ENCODE results near the gene GDPD4.

Gene GDPD4

DNA sequence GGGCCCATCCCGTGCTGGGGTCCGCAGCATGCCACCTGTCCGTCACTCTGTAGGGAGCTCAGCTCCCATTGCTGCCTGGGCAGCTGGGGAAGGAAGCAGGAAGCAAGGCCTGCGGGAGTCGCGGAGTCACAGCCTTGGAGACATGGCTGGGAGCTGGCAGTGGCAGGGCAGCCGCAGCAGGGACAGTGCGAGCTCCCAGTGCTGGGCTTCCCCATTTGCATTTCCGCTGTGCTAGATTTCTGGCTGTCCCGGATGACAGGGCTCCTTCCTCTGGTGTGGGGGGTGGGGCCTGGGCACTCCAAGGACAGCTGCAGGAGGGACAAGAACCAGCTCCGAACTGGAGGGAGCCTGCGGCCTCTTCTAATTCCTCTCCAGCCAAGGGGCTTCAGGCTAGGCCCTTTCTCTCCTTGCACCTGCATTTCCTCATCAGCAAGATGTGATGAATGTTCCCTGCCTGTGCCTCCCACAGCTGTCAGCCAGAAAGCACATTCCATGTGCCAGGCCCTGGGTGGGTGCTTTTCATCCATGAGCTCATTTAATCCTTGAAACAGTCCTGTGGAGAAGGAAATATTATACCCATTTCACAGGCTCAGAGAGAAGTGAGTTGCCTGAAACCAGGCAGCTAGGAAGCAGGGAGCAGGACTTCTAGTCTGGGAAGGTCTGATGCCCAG lies 125.5 kb downstream of the GDPD4 start:
- Histone ChIP-seq H3K79me2 (ENCODE audit: insufficient read depth, low read depth) (no peaks in the 10 kb centered on the region), H2AFZ (ENCODE audit: low read depth) (no peak overlapping the region), H3K36me3 (ENCODE audit: insufficient read depth) (no peaks in the 10 kb centered on the region), H4K20me1 (ENCODE audit: insufficient read depth) (no peaks in the 10 kb centered on the region), H3K4me2 (no peak overlapping the region), H3K4me3 (IDR thresholded peaks at IDR 0.05; ENCODE audit: insufficient read depth, low read depth, low read length) (no peak overlapping the region), H3K27ac (no peak overlapping the region), H3K4me1 (ENCODE audit: low read depth, poor library complexity, severe bottlenecking) (no peaks in the 10 kb centered on the region), H3K27me3 (ENCODE audit: insufficient read depth, low read depth) (no peaks in the 10 kb centered on the region), H3K9ac (no peak overlapping the region)
- TF ChIP-seq, protein P1, sequence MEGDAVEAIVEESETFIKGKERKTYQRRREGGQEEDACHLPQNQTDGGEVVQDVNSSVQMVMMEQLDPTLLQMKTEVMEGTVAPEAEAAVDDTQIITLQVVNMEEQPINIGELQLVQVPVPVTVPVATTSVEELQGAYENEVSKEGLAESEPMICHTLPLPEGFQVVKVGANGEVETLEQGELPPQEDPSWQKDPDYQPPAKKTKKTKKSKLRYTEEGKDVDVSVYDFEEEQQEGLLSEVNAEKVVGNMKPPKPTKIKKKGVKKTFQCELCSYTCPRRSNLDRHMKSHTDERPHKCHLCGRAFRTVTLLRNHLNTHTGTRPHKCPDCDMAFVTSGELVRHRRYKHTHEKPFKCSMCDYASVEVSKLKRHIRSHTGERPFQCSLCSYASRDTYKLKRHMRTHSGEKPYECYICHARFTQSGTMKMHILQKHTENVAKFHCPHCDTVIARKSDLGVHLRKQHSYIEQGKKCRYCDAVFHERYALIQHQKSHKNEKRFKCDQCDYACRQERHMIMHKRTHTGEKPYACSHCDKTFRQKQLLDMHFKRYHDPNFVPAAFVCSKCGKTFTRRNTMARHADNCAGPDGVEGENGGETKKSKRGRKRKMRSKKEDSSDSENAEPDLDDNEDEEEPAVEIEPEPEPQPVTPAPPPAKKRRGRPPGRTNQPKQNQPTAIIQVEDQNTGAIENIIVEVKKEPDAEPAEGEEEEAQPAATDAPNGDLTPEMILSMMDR (conservative IDR thresholded peaks at IDR 0.05; ENCODE audit: low read depth, low read length) = no peak

DNA sequence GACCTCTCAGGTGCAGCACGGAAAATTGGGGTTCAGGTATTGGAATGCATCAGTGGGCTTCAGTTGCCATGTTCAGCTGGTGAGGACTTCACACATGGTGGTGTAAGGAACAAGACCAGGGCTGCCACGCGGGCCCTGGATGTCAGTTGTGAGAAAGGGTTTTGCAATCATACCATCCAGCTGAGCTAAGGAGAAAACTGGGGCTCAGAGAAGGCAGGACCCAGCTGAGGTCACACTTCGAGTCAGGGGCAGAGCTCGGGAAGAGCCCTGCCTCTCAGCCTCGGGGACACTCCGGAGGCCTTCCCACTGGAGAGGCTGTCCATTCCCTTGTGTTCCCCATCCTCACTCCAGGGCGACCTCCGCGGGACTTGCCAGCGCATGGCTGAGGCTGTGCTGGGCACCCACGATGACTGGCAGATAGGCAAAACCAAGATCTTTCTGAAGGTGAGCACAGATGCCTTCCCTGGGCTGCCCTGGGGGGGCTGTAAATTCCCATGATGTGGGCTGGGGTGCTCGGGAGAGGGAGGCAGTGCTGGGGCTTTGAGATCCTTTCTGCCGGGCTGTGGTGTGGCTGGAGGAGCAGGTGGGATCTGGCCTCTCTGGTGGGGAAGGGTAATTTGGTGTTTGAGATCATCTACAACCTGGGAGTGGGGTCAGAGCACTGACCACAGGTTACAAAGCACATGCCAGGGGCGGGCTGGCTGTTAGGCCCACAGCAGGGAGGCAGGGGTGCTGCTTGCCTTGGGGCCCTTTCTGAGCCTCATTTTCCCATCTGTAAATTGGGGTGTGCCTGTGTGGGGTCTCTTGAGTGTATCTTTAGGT lies 126.3 kb downstream of the GDPD4 start:
- H3K9ac ChIP-seq = no peak overlapping the region
- no peaks in the 10 kb centered on the region for H4K20me1 ChIP-seq (ENCODE audit: insufficient read depth)
- no peaks in the 10 kb centered on the region for H3K36me3 ChIP-seq (ENCODE audit: insufficient read depth)
- no peak overlapping the region for H3K27ac ChIP-seq
- H3K27me3 ChIP-seq (ENCODE audit: insufficient read depth, low read depth) = no peaks in the 10 kb centered on the region
- H3K79me2 ChIP-seq (ENCODE audit: insufficient read depth, low read depth) = no peaks in the 10 kb centered on the region
- no peak overlapping the region for H2AFZ ChIP-seq (ENCODE audit: low read depth)
- H3K4me3 ChIP-seq (IDR thresholded peaks at IDR 0.05; ENCODE audit: insufficient read depth, low read depth, low read length) = no peak overlapping the region
- no peak overlapping the region for H3K4me2 ChIP-seq
- no peaks in the 10 kb centered on the region for H3K4me1 ChIP-seq (ENCODE audit: low read depth, poor library complexity, severe bottlenecking)
- TF ChIP-seq, protein P1 (conservative IDR thresholded peaks at IDR 0.05; ENCODE audit: low read depth, low read length) = no peak

DNA sequence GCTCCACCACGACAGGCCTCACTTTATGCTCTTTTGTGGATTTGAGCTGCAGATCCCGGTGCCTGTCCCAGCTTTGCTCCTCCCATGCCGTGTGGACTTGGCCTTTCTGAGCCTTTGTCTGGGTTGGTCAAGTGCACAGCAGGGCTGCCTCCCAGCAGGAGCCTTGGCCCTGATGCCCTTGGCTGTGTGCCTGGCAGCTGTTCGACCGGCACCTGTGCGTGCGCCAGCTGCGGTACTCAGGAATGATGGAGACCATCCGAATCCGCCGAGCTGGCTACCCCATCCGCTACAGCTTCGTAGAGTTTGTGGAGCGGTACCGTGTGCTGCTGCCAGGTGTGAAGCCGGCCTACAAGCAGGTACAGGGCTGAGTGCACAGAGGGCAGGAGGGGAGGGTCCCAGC lies 126.9 kb downstream of the GDPD4 start:
- no peaks in the 10 kb centered on the region for H3K4me1 ChIP-seq (ENCODE audit: low read depth, poor library complexity, severe bottlenecking)

DNA sequence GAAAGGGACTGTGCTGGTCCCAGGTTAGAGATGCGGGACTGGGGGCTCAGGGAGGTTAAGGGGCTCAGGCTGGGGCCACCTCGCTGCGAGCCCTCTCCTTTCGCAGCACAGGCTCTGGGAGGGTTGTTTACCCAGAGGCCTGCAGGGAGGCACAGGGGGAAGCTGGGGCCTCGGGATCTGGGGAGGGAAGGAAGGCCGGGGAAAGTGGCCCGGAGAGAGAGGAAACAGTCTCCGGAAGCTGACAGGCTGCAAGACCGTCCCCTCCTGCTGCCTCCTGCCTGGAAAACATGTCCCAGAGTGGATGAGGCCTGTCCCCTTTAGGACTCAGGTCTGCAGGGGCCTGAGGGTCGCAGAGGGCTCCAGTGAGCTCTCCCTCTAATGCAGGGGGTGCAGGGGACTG lies 128.0 kb downstream of the GDPD4 start:
- Histone ChIP-seq H4K20me1 (ENCODE audit: insufficient read depth) (no peaks in the 10 kb centered on the region), H3K27me3 (ENCODE audit: insufficient read depth, low read depth) (no peaks in the 10 kb centered on the region), H3K4me1 (ENCODE audit: low read depth, poor library complexity, severe bottlenecking) (no peaks in the 10 kb centered on the region), H2AFZ (ENCODE audit: low read depth) (no peak overlapping the region), H3K79me2 (ENCODE audit: insufficient read depth, low read depth) (no peaks in the 10 kb centered on the region), H3K27ac (no peak overlapping the region), H3K4me2 (no peak overlapping the region), H3K9ac (no peak overlapping the region), H3K4me3 (IDR thresholded peaks at IDR 0.05; ENCODE audit: insufficient read depth, low read depth, low read length) (no peak overlapping the region), H3K36me3 (ENCODE audit: insufficient read depth) (no peaks in the 10 kb centered on the region)
- TF ChIP-seq, protein P1 (conservative IDR thresholded peaks at IDR 0.05; ENCODE audit: low read depth, low read length) = no peak

More for the DNA sequence above, 126.9 kb downstream of the GDPD4 start:
- no peaks in the 10 kb centered on the region for H3K27me3 ChIP-seq (ENCODE audit: insufficient read depth, low read depth)
- H3K4me3 ChIP-seq (IDR thresholded peaks at IDR 0.05; ENCODE audit: insufficient read depth, low read depth, low read length) = no peak overlapping the region
- H4K20me1 ChIP-seq (ENCODE audit: insufficient read depth) = no peaks in the 10 kb centered on the region
- TF ChIP-seq, protein P1 (conservative IDR thresholded peaks at IDR 0.05; ENCODE audit: low read depth, low read length) = no peak
- H3K36me3 ChIP-seq (ENCODE audit: insufficient read depth) = no peaks in the 10 kb centered on the region
- H3K4me2 ChIP-seq = no peak overlapping the region
- no peak overlapping the region for H2AFZ ChIP-seq (ENCODE audit: low read depth)
- no peak overlapping the region for H3K27ac ChIP-seq
- H3K9ac ChIP-seq = no peak overlapping the region
- H3K79me2 ChIP-seq (ENCODE audit: insufficient read depth, low read depth) = no peaks in the 10 kb centered on the region

All from KMS-11 (cell line).